Ovary (tissue), 9 donors: ENCODE measurements around the gene AKR7A2. TPM values are rescaled to one million over a fixed set of nuclear protein-coding genes. Genes with fewer than 3 reads are reported as not detected.

Source experiments
- DNase-seq, 5 donors: peaks; one replicate each; pipeline ENCODE4 v3.0.0-alpha.2; 2019 to 2020
- H3K27ac ChIP-seq, 2 donors: fragments of 200-600 bp; one replicate each; pipeline versions ENCODE4 v1.5.1 to v1.8.0; 2019 to 2022
- H3K27me3 ChIP-seq: fragments of 200-600 bp; one replicate; pipeline ENCODE4 v1.8.0; 2022
- H3K36me3 ChIP-seq: fragments of 200-600 bp; sonication (generic); one replicate; pipeline ENCODE4 v1.5.1; 2019
- H3K4me1 ChIP-seq: one replicate; pipeline ENCODE4 v1.8.1; 2013; ENCODE audit warnings: mild to moderate bottlenecking, moderate library complexity; ENCODE audit not compliant: insufficient read depth
- H3K4me3 ChIP-seq: fragments of 200-600 bp; sonication (generic); one replicate; pipeline ENCODE4 v1.5.1; 2017
- H3K9me3 ChIP-seq, 2 donors: fragments of 200-600 bp in 1 of 2; sonication (generic) in 1 of 2; one replicate each; pipeline versions ENCODE4 v1.5.1 to v1.8.1; 2013 to 2019; ENCODE audit warnings: mild to moderate bottlenecking in 1 of 2, moderate library complexity in 1 of 2
- CTCF ChIP-seq, 3 donors: fragments of 450-650 bp in 2 of 3; fragments of 200-600 bp in 1 of 3; IDR thresholded peaks; one replicate each; pipeline versions ENCODE4 v1.5.1 to v1.8.0; 2016 to 2022; ENCODE audit warnings: antibody characterized with exemption in 3 of 3, mild to moderate bottlenecking in 1 of 3
- EP300 ChIP-seq: sonication (generic); formaldehyde crosslinking; IDR thresholded peaks from one replicate; pipeline ENCODE4 v1.6.1; 2017; ENCODE audit warnings: antibody characterized with exemption
- POLR2A ChIP-seq: fragments of 450-650 bp; IDR thresholded peaks from one replicate; pipeline ENCODE4 v1.6.1; 2017; ENCODE audit warnings: antibody characterized with exemption, mild to moderate bottlenecking, moderate library complexity
- WGBS, 3 donors: extraction: QIAGEN DNeasy Blood & Tissue Kit in 1 of 3; methylation state at CpG; one replicate each; pipeline versions ENCODE4 v1.1.5 to v1.1.7; 2013 to 2017; 5-methylcytosine and 5-hydroxymethylcytosine counted together
- intact Hi-C, 4 donors: fragments of 100-400 bp; cut with DNase I; formaldehyde crosslinking; loops; one replicate each; pipeline versions ENCODE4 v1.11.0 to v1.15.1; 2022 to 2023
- polyA plus RNA-seq, 2 donors: library from polyadenylated mRNA; stranded (reverse); fragments of 200-250 nt in 1 of 2; fragments of 350-450 nt in 1 of 2; fragmentation: Illumina TruSeq in 1 of 2; extraction: RNeasy Lipid Tissue Mini Kit (QIAGEN cat#74804) in 1 of 2; gene quantifications; one replicate each; pipeline ENCODE4 v1.2.3, GENCODE V29; 2013 to 2014
- total RNA-seq, 7 donors: library from RNA; depleted of rRNA in 2 of 7; stranded (reverse); fragments of >200 nt in 2 of 7; fragmentation: NEBNext Ultra II Directional in 3 of 7; extraction: Animal tissue kit (Norgen Biotek cat#: 25700) in 3 of 7; gene quantifications; one replicate each; pipeline versions ENCODE4 v1.1.0 to v1.2.4, GENCODE V29; 2016 to 2023
- donor health status: DM: no; HTN: no; CAD: no; lungs with moderate emphysema.
- donor health status: DM: no; HTN: no; CAD: no.
- donor health status: Bipolar disorder and iron deficiency.
- donor health status: DM: yes; HTN: yes; CAD: no.
- donor health status: DM: no; HTN: no; CAD: no.
- donor health status: DM: yes; HTN: yes; CAD: no.

AKR7A2 gene
- total and polyA plus RNA-seq, 9 donors, result 37.9 to 83.6 (median 55.6) TPM

GRCh38 chr1:19309123-19309813, 2.7 kb downstream of the AKR7A2 start:
- no peak overlapping the region for H3K4me3 ChIP-seq
- peaks cover 14% of the 10 kb centered on the region for H3K4me1 ChIP-seq
- intact Hi-C loops, result no loop called here
- H3K9me3 ChIP-seq, result no peaks in the 10 kb centered on the region
- H3K36me3 ChIP-seq, result no peaks in the 10 kb centered on the region
- no peak overlapping the region for H3K27ac ChIP-seq
- 85 to 86% (median 86%) methylated on average over 6 of the region's 6 CpGs for WGBS, 3 donors
- TF ChIP-seq EP300, result no peak
- TF ChIP-seq POLR2A, result no peak
- TF ChIP-seq CTCF (IDR thresholded peaks at IDR 0.05), result no peak
- DNase-seq, result no peak
- no peaks in the 10 kb centered on the region for H3K27me3 ChIP-seq

- Histone ChIP-seq H3K27me3 (no peaks in the 10 kb centered on the region), H3K27ac (no peak overlapping the region), H3K9me3 (no peaks in the 10 kb centered on the region), H3K4me3 (no peak overlapping the region), H3K4me1 (peaks cover 14% of the 10 kb centered on the region), H3K36me3 (no peaks in the 10 kb centered on the region)
- intact Hi-C loops, result no loop called here
- WGBS, 3 donors, result 91 to 98% (median 97%) methylated on average over 3 of the region's 3 CpGs
- TF ChIP-seq POLR2A (no peak), CTCF (IDR thresholded peaks at IDR 0.05) (no peak), EP300 (no peak)
- no peak for DNase-seq
Observed at GRCh38 chr1:19308509-19308907, 3.4 kb downstream of the AKR7A2 start.

- Histone ChIP-seq H3K9me3 (no peaks in the 10 kb centered on the region), H3K4me1 (peaks cover 12% of the 10 kb centered on the region), H3K27me3 (no peaks in the 10 kb centered on the region), H3K27ac (no peak overlapping the region), H3K36me3 (no peaks in the 10 kb centered on the region), H3K4me3 (no peak overlapping the region)
- peak in 1 of 5 donors; percentile 28 for DNase-seq
- WGBS, 3 donors, result 85 to 90% (median 89%) methylated on average over 10 of the region's 10 CpGs
- TF ChIP-seq CTCF (IDR thresholded peaks at IDR 0.05), result no peak
- no peak for TF ChIP-seq EP300
- no peak for TF ChIP-seq POLR2A
- intact Hi-C loops, result no loop called here
Observed at GRCh38 chr1:19307794-19308508, 4.0 kb downstream of the AKR7A2 start.

GRCh38 chr1:19306941-19307340, 5.0 kb downstream of the AKR7A2 start:
- H3K4me3 ChIP-seq, result no peak overlapping the region
- intact Hi-C loops, result no loop called here
- TF ChIP-seq POLR2A, result no peak
- TF ChIP-seq CTCF (IDR thresholded peaks at IDR 0.05), result no peak
- TF ChIP-seq EP300, result no peak
- no peak overlapping the region for H3K27ac ChIP-seq
- H3K36me3 ChIP-seq, result no peaks in the 10 kb centered on the region
- WGBS, 3 donors, result 89 to 95% (median 94%) methylated on average over 6 of the region's 6 CpGs
- H3K27me3 ChIP-seq, result no peaks in the 10 kb centered on the region
- peak in 1 of 5 donors; percentile 20 for DNase-seq
- peaks cover 9% of the 10 kb centered on the region for H3K4me1 ChIP-seq
- no peaks in the 10 kb centered on the region for H3K9me3 ChIP-seq
